Mucosa of rectum (tissue), 2 donors: ENCODE measurements around the gene KNL1.
A peak's percentile ranks its signal among the peaks of the same experiment; 100 is the strongest.

ENCODE experiments used
- H3K27ac ChIP-seq, 2 donors: one replicate each; pipeline ENCODE4 v1.7.0; 2013; ENCODE audit warnings: inconsistent platforms in 2 of 2, low read depth in 2 of 2, low read length in 2 of 2
- H3K27me3 ChIP-seq, 2 donors: one replicate each; pipeline ENCODE4 v1.7.0; 2013; ENCODE audit warnings: low read length in 2 of 2; ENCODE audit not compliant: control insufficient read depth in 2 of 2, insufficient read depth in 2 of 2
- H3K36me3 ChIP-seq, 2 donors: one replicate each; pipeline ENCODE4 v1.7.0; 2013; ENCODE audit warnings: low read length in 2 of 2; ENCODE audit not compliant: control insufficient read depth in 2 of 2, insufficient read depth in 2 of 2
- H3K4me1 ChIP-seq, 2 donors: one replicate each; pipeline ENCODE4 v1.7.0; 2013; ENCODE audit warnings: low read length in 2 of 2, mild to moderate bottlenecking in 1 of 2; ENCODE audit not compliant: control insufficient read depth in 2 of 2, insufficient read depth in 2 of 2
- H3K4me3 ChIP-seq, 2 donors: one replicate each; pipeline ENCODE4 v1.7.0; 2013; ENCODE audit warnings: low read length in 2 of 2
- H3K9ac ChIP-seq, 2 donors: one replicate each; pipeline ENCODE4 v1.7.0; 2013; ENCODE audit warnings: low read length in 2 of 2, low read depth in 1 of 2, mild to moderate bottlenecking in 1 of 2
- H3K9me3 ChIP-seq, 2 donors: one replicate each; pipeline ENCODE4 v1.7.0; 2013; ENCODE audit warnings: low read length in 2 of 2; ENCODE audit not compliant: control insufficient read depth in 2 of 2
- donor health status: healthy.
- donor health status: Normal muscosa, but diverticular disease.

Gene KNL1

GRCh38 chr15:40593588-40594428 is at the start of gene KNL1:
Gene KNL1, plus strand, starts transcription at chr15:40594249. Its CDS starts 8,683 bp downstream, at chr15:40602932.
- Histone ChIP-seq H3K9ac (peak within 1 kb of the TSS; percentile 93 to 98), H3K4me3 (peak within 1 kb of the TSS; percentile 84 to 98), H3K27me3 (no peaks in the 10 kb centered on the region), H3K9me3 (no peaks in the 10 kb centered on the region), H3K36me3 (no peaks in the 10 kb centered on the region), H3K27ac (peak within 1 kb of the TSS; percentile 87 to 93), H3K4me1 (peaks cover 9 to 13% of the 10 kb centered on the region in 2 donors)

GRCh38 chr15:40545457-40545856 is 48.6 kb upstream of the KNL1 start:
- Histone ChIP-seq H3K9me3 (no peaks in the 10 kb centered on the region), H3K4me1 (peaks cover 8 to 9% of the 10 kb centered on the region in 2 donors), H3K27ac (no peak overlapping the region), H3K9ac (no peak overlapping the region), H3K27me3 (no peaks in the 10 kb centered on the region), H3K36me3 (peaks cover 9 to 19% of the 10 kb centered on the region in 2 donors), H3K4me3 (no peak overlapping the region)

- Histone ChIP-seq H3K27ac (no peak overlapping the region), H3K4me1 (peaks cover 8 to 12% of the 10 kb centered on the region in 2 donors), H3K4me3 (no peak overlapping the region), H3K9me3 (no peaks in the 10 kb centered on the region), H3K36me3 (peaks cover 7 to 19% of the 10 kb centered on the region in 2 donors), H3K9ac (no peak overlapping the region), H3K27me3 (no peaks in the 10 kb centered on the region)
Measured at GRCh38 chr15:40548610-40549009, 45.4 kb upstream of the KNL1 start.

- Histone ChIP-seq H3K4me3 (no peak overlapping the region), H3K27ac (peak overlapping the region in 1 of 2 donors; percentile 56), H3K36me3 (peaks cover 12 to 24% of the 10 kb centered on the region in 2 donors), H3K9me3 (no peaks in the 10 kb centered on the region), H3K4me1 (peaks cover 8 to 12% of the 10 kb centered on the region in 2 donors), H3K9ac (no peak overlapping the region), H3K27me3 (no peaks in the 10 kb centered on the region)
Measured at GRCh38 chr15:40549894-40550293, 44.2 kb upstream of the KNL1 start.

- peak overlapping the region in 1 of 2 donors; percentile 56 for H3K27ac ChIP-seq
- H3K9ac ChIP-seq: no peak overlapping the region
Measured at GRCh38 chr15:40550341-40551037, 43.6 kb upstream of the KNL1 start.

GRCh38 chr15:40554161-40554525 is 39.9 kb upstream of the KNL1 start:
- no peak overlapping the region for H3K27ac ChIP-seq

More at GRCh38 chr15:40550341-40551037, 43.6 kb upstream of the KNL1 start:
- no peaks in the 10 kb centered on the region for H3K27me3 ChIP-seq
- H3K4me1 ChIP-seq: peaks cover 5 to 12% of the 10 kb centered on the region in 2 donors
- H3K4me3 ChIP-seq: no peak overlapping the region
- H3K36me3 ChIP-seq: peaks cover 14 to 26% of the 10 kb centered on the region in 2 donors
- H3K9me3 ChIP-seq: no peaks in the 10 kb centered on the region

GRCh38 chr15:40555876-40556275 is 38.2 kb upstream of the KNL1 start:
- no peak overlapping the region for H3K27ac ChIP-seq
- no peaks in the 10 kb centered on the region for H3K9me3 ChIP-seq
- H3K36me3 ChIP-seq: peaks cover 16 to 25% of the 10 kb centered on the region in 2 donors
- no peak overlapping the region for H3K4me3 ChIP-seq
- H3K4me1 ChIP-seq: peaks cover 0 to 3% of the 10 kb centered on the region in 2 donors
- H3K27me3 ChIP-seq: no peaks in the 10 kb centered on the region
- no peak overlapping the region for H3K9ac ChIP-seq

More at GRCh38 chr15:40554161-40554525, 39.9 kb upstream of the KNL1 start:
- Histone ChIP-seq H3K4me3 (no peak overlapping the region), H3K36me3 (peaks cover 23 to 24% of the 10 kb centered on the region in 2 donors), H3K9me3 (no peaks in the 10 kb centered on the region), H3K9ac (no peak overlapping the region), H3K4me1 (peaks cover 2 to 12% of the 10 kb centered on the region in 2 donors), H3K27me3 (no peaks in the 10 kb centered on the region)

- H3K27ac ChIP-seq: no peak overlapping the region
- H3K4me3 ChIP-seq: no peak overlapping the region
- H3K9ac ChIP-seq: no peak overlapping the region
- no peaks in the 10 kb centered on the region for H3K9me3 ChIP-seq
- H3K27me3 ChIP-seq: no peaks in the 10 kb centered on the region
- H3K36me3 ChIP-seq: peaks cover 22 to 24% of the 10 kb centered on the region in 2 donors
- H3K4me1 ChIP-seq: peaks cover 0 to 7% of the 10 kb centered on the region in 2 donors
Measured at GRCh38 chr15:40558952-40559742, 34.9 kb upstream of the KNL1 start.

GRCh38 chr15:40562691-40563090 is 31.4 kb upstream of the KNL1 start:
- Histone ChIP-seq H3K27me3 (no peaks in the 10 kb centered on the region), H3K36me3 (peaks cover 9 to 10% of the 10 kb centered on the region in 2 donors), H3K9me3 (no peaks in the 10 kb centered on the region), H3K4me3 (no peak overlapping the region), H3K9ac (no peak overlapping the region), H3K4me1 (peaks cover 5 to 10% of the 10 kb centered on the region in 2 donors), H3K27ac (no peak overlapping the region)
